ENCODE data around the gene DCD. TPM values are rescaled to one million over a fixed set of nuclear protein-coding genes. Genes with fewer than 3 reads are reported as not detected.

The DCD gene
- total and polyA plus RNA-seq, 2 donors (not counting 3 experiments of a cell fraction or from before 2014, with no cell fraction given): not detected

DNA sequence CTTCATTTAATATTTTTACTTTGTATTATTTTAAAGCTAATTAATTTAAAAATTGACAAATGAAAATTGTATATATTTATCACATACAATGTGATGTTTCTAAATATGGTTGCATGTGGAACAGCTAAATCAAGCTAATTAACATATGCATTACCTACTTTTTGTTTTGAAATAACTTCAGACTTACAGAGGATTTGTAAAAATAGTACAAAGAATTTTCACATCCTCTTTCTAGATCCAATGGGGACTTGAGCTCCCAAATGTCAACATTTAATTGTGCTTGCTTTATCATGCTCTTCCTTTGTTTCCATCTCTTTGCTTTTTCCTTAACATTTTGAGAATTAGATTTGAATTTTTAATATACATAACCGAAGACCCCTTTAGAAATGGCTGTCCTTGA is 6.6 kb downstream of the DCD start:
- dilution Hi-C loops (cut with MboI; ENCODE audit: extremely low pct_ligation_motif_present, low sequenced_read_pairs): no loop called here
- Histone ChIP-seq H4K20me1 (replicated peaks; ENCODE audit: control insufficient read depth, extremely low read depth, insufficient read depth, low read length) (no peaks in the 10 kb centered on the region), H3K9me3 (replicated peaks; ENCODE audit: control insufficient read depth, insufficient read depth, low read length) (no peaks in the 10 kb centered on the region), H3K4me1 (ENCODE audit: control insufficient read depth, extremely low read depth, insufficient read depth, low read length) (no peaks in the 10 kb centered on the region), H3K9ac (replicated peaks; ENCODE audit: extremely low read depth, insufficient read depth, low read length) (no peak overlapping the region), H3K36me3 (ENCODE audit: control insufficient read depth in 2 of 2, extremely low read depth in 1 of 2, insufficient read depth in 2 of 2, low read length in 2 of 2) (no peaks in the 10 kb centered on the region), H3K9me1 (replicated peaks; ENCODE audit: control insufficient read depth, extremely low read depth, insufficient read depth, low read length) (no peaks in the 10 kb centered on the region), H3K79me2 (ENCODE audit: control insufficient read depth, insufficient read depth, low read length) (no peaks in the 10 kb centered on the region), H3K27me3 (ENCODE audit: control insufficient read depth in 2 of 2, insufficient read depth in 2 of 2, low read length in 2 of 2) (peaks cover 0 to 2% of the 10 kb centered on the region in 2 experiments), H2AFZ (ENCODE audit: low read depth, low read length) (no peak overlapping the region), H3K4me2 (ENCODE audit: insufficient read depth, low read length) (no peak overlapping the region), H3K27ac (ENCODE audit: insufficient read depth, low read depth, low read length) (no peak overlapping the region), H3K4me3 (replicated peaks in 1 of 3; ENCODE audit: insufficient read depth in 1 of 3, low read depth in 1 of 3, low read length in 3 of 3) (no peak overlapping the region)
- no TSS peak for BruUV-seq (replicated peaks)
- intact Hi-C loops (cut with micrococcal nuclease): no loop called here
- TF ChIP-seq POLR2AphosphoS5 (IDR thresholded peaks at IDR 0.05; ENCODE audit: insufficient read depth, low read depth, low read length): no peak
- TF ChIP-seq EZH2 (IDR thresholded peaks at IDR 0.05; ENCODE audit: borderline replicate concordance, low read depth, low read length, severe bottlenecking): no peak
- no peak for TF ChIP-seq POLR2A (IDR thresholded peaks at IDR 0.05; ENCODE audit: low read depth, low read length)
- TF ChIP-seq, protein P1, sequence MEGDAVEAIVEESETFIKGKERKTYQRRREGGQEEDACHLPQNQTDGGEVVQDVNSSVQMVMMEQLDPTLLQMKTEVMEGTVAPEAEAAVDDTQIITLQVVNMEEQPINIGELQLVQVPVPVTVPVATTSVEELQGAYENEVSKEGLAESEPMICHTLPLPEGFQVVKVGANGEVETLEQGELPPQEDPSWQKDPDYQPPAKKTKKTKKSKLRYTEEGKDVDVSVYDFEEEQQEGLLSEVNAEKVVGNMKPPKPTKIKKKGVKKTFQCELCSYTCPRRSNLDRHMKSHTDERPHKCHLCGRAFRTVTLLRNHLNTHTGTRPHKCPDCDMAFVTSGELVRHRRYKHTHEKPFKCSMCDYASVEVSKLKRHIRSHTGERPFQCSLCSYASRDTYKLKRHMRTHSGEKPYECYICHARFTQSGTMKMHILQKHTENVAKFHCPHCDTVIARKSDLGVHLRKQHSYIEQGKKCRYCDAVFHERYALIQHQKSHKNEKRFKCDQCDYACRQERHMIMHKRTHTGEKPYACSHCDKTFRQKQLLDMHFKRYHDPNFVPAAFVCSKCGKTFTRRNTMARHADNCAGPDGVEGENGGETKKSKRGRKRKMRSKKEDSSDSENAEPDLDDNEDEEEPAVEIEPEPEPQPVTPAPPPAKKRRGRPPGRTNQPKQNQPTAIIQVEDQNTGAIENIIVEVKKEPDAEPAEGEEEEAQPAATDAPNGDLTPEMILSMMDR (IDR thresholded peaks at IDR 0.05; ENCODE audit: extremely low read depth in 1 of 2, insufficient read depth in 1 of 2, low read depth in 1 of 2, low read length in 2 of 2): no peak
- TF ChIP-seq JUN (IDR thresholded peaks at IDR 0.05; ENCODE audit: borderline replicate concordance, insufficient read depth, insufficient read length, low read depth): no peak
- TF ChIP-seq, protein P2, sequence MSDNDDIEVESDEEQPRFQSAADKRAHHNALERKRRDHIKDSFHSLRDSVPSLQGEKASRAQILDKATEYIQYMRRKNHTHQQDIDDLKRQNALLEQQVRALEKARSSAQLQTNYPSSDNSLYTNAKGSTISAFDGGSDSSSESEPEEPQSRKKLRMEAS (IDR thresholded peaks at IDR 0.05; ENCODE audit: insufficient read depth, insufficient read length): no peak
- FAIRE-seq (no peak), DNase-seq (ENCODE audit: low read depth, low spot score) (no peak)
- ChIA-PET CTCF (no interaction called here), POLR2A (no interaction called here)

DNA sequence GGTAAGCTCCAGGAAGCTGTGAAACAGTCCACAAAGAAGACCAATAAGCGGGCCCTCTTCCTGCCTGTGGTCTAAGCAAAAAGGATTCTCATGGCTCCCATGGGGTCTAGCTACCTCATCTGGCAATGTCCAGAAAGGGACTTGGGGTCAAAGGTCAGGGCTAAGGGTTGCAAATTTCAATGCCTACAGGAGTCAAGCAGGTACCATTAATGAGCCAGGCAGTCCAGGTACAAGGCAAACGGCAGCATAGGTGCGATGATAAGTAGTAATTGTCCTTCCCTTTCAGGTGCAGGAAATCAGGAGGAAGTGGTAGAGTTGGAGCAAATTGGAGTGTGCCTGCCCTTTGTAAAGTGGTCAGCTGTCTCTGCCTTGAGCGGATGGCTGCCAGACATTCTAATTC is 7.1 kb downstream of the DCD start:
- BruUV-seq (replicated peaks): no TSS peak
- H3K36me3 ChIP-seq (ENCODE audit: control insufficient read depth in 2 of 2, extremely low read depth in 1 of 2, insufficient read depth in 2 of 2, low read length in 2 of 2): no peaks in the 10 kb centered on the region
- H3K9me3 ChIP-seq (replicated peaks; ENCODE audit: control insufficient read depth, insufficient read depth, low read length): no peaks in the 10 kb centered on the region
- DNase-seq (ENCODE audit: low read depth, low spot score) (no peak), FAIRE-seq (no peak)
- ChIA-PET CTCF (no interaction called here), POLR2A (no interaction called here)
- H3K27ac ChIP-seq (ENCODE audit: insufficient read depth, low read depth, low read length): no peak overlapping the region
- peaks cover 0 to 2% of the 10 kb centered on the region in 2 experiments for H3K27me3 ChIP-seq (ENCODE audit: control insufficient read depth in 2 of 2, insufficient read depth in 2 of 2, low read length in 2 of 2)
- H3K79me2 ChIP-seq (ENCODE audit: control insufficient read depth, insufficient read depth, low read length): no peaks in the 10 kb centered on the region
- no peak overlapping the region for H3K4me2 ChIP-seq (ENCODE audit: insufficient read depth, low read length)
- TF ChIP-seq MYC (IDR thresholded peaks at IDR 0.05; ENCODE audit: low read depth, low read length) (no peak), JUN (IDR thresholded peaks at IDR 0.05; ENCODE audit: borderline replicate concordance, insufficient read depth, insufficient read length, low read depth) (no peak), GATA2 (IDR thresholded peaks at IDR 0.05; ENCODE audit: insufficient read depth, insufficient read length, low read depth, low read length) (no peak), POLR2AphosphoS5 (IDR thresholded peaks at IDR 0.05; ENCODE audit: insufficient read depth, low read depth, low read length) (no peak), FOS (IDR thresholded peaks at IDR 0.05; ENCODE audit: borderline replicate concordance, insufficient read depth, low read length) (no peak), POLR2A (IDR thresholded peaks at IDR 0.05; ENCODE audit: low read depth, low read length) (no peak), EZH2 (IDR thresholded peaks at IDR 0.05; ENCODE audit: borderline replicate concordance, low read depth, low read length, severe bottlenecking) (no peak)
- TF ChIP-seq, protein P1 (IDR thresholded peaks at IDR 0.05; ENCODE audit: extremely low read depth in 1 of 2, insufficient read depth in 1 of 2, low read depth in 1 of 2, low read length in 2 of 2): no peak
- TF ChIP-seq, protein P2 (IDR thresholded peaks at IDR 0.05; ENCODE audit: insufficient read depth, insufficient read length): no peak
- intact Hi-C loops (cut with micrococcal nuclease): no loop called here
- H2AFZ ChIP-seq (ENCODE audit: low read depth, low read length): no peak overlapping the region
- no peaks in the 10 kb centered on the region for H3K9me1 ChIP-seq (replicated peaks; ENCODE audit: control insufficient read depth, extremely low read depth, insufficient read depth, low read length)
- dilution Hi-C loops (cut with MboI; ENCODE audit: extremely low pct_ligation_motif_present, low sequenced_read_pairs): no loop called here
- no peaks in the 10 kb centered on the region for H3K4me1 ChIP-seq (ENCODE audit: control insufficient read depth, extremely low read depth, insufficient read depth, low read length)
- H3K4me3 ChIP-seq (replicated peaks in 1 of 3; ENCODE audit: insufficient read depth in 1 of 3, low read depth in 1 of 3, low read length in 3 of 3): no peak overlapping the region
- H4K20me1 ChIP-seq (replicated peaks; ENCODE audit: control insufficient read depth, extremely low read depth, insufficient read depth, low read length): no peaks in the 10 kb centered on the region
- no peak overlapping the region for H3K9ac ChIP-seq (replicated peaks; ENCODE audit: extremely low read depth, insufficient read depth, low read length)

Measured in endothelial cell of umbilical vein (primary cell).